GM10266 (cell line): ENCODE data around the gene FOXO3.

Source experiments
- DNase-seq: peaks from one replicate; pipeline ENCODE4 v3.0.0; 2012; ENCODE audit errors: extremely low spot score
- CTCF ChIP-seq: IDR thresholded peaks from 2 replicates; pipeline ENCODE4 v1.5.1; 2012; ENCODE audit warnings: mild to moderate bottlenecking, low read depth; ENCODE audit not compliant: control insufficient read depth, insufficient read depth; ENCODE audit errors: missing control alignments

FOXO3 gene

GRCh38 chr6:108689272-108690161 lies 128.8 kb downstream of the FOXO3 start:
- no peak for TF ChIP-seq CTCF
- no peak for DNase-seq

GRCh38 chr6:108690326-108691049 lies 129.8 kb downstream of the FOXO3 start:
- TF ChIP-seq CTCF = no peak
- DNase-seq = no peak

GRCh38 chr6:108693430-108694154 lies 132.9 kb downstream of the FOXO3 start:
- DNase-seq = no peak
- TF ChIP-seq CTCF = no peak

- TF ChIP-seq CTCF = no peak
- DNase-seq = no peak
These were observed 134.1 kb downstream of the FOXO3 start for GRCh38 chr6:108694816-108695215.

GRCh38 chr6:108697561-108698161 lies 136.9 kb downstream of the FOXO3 start:
- TF ChIP-seq CTCF = no peak

GRCh38 chr6:108698593-108699289 lies 138.0 kb downstream of the FOXO3 start:
- no peak for DNase-seq
- TF ChIP-seq CTCF = no peak

More at GRCh38 chr6:108697561-108698161, 136.9 kb downstream of the FOXO3 start:
- DNase-seq = no peak
